ENCODE data around the gene TECTB.

Gene TECTB

DNA sequence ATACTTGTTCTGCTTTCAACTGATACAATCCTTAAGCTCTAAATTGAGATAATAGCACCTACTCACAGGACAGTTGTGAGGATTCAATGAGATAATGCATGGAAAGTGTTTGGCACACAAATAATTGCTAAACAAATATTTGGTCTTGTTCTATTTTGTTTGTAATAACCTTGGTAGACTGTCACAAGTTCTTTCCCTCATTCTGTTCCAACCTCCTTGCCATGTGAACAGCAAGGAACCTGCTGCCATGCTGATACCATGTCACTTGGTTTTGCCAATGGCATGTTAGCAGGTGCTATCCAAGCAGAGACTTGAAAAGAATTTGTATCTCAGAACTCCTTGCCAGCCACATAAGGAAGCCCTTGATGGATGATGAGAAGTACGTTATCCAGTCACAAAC is 24.8 kb upstream of the TECTB start:
- DNase-seq (ENCODE audit: extremely low read depth, low read depth): no peak
- TF ChIP-seq CTCF (IDR thresholded peaks at IDR 0.05; ENCODE audit: low read depth, low read length): no peak

GRCh38 chr10:112259688-112260087 is 23.5 kb upstream of the TECTB start:
- no peak for DNase-seq (ENCODE audit: extremely low read depth, low read depth)
- no peak for TF ChIP-seq CTCF (IDR thresholded peaks at IDR 0.05; ENCODE audit: low read depth, low read length)

DNA sequence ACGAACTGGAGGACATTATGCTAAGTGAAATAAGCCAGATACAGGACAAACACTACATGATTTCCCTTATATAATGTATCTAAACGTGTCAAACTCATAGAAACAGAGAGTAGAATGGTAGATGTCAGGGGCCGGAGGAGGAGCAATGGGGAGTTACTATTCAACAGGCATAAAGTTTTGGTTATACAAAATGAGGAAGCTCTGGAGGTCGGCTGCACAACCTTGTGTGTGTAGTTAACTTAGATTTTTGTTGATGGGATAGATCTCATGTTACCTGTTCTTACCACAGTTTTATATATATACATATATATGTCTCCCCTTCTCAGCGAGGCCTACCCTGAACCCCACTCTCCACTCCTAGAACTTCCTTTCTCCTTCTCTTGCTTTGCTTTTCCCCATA is 22.4 kb upstream of the TECTB start:
- TF ChIP-seq CTCF (IDR thresholded peaks at IDR 0.05; ENCODE audit: low read depth, low read length): no peak
- no peak for DNase-seq (ENCODE audit: extremely low read depth, low read depth)

DNA sequence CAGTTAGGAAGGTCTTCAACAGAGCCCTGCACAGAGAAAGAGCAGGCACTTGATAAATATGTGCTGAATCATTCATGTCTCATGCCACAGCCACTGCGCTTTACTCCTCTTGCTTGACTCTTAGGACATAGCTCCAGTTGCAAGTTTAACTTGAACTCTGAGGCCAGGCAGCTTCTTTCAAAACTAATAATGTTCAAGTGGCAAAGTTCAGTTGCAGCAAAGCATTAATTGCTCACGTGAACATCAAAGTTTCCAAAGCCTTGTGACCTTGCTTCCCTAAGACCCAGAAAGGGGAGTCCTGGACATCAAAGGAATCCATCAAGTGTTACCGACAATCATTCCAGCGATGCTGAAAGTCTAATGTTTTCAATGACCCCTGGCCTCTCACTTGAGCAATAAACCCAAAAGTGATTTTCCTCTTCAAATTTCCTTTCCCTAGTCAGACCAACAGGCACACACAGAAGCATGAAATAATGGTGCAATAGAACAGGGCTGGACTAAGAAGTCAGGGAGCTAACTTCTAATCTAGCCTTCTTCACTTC is 21.8 kb upstream of the TECTB start:
- DNase-seq (ENCODE audit: extremely low read depth, low read depth): peak; percentile 58

DNA sequence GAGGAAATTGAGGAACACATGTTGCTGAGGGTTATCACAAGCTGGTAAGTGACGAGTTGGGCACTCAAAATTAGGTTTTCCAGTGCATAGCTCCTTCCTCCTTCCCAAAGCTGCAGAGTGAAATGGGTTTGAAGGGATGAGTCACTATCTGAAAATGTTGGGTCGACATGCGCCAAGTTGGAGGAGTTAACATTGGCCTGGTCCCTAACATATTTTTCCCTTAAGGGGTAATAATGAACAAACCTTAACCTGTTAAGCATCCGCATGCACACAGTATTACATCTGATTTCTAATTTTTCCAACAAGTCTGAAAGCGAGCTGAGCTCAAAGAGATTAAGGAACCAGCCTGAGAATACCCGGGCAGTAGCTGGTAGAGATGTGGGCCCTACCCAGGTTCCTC is 20.7 kb upstream of the TECTB start:
- no peak for TF ChIP-seq CTCF (IDR thresholded peaks at IDR 0.05; ENCODE audit: low read depth, low read length)

More for the DNA sequence above, 21.8 kb upstream of the TECTB start:
- TF ChIP-seq CTCF (IDR thresholded peaks at IDR 0.05; ENCODE audit: low read depth, low read length): no peak

GRCh38 chr10:112265745-112266144 is 17.5 kb upstream of the TECTB start:
- no peak for DNase-seq (ENCODE audit: extremely low read depth, low read depth)

More for the DNA sequence above, 20.7 kb upstream of the TECTB start:
- no peak for DNase-seq (ENCODE audit: extremely low read depth, low read depth)

GRCh38 chr10:112269266-112269665 is 13.9 kb upstream of the TECTB start:
- no peak for DNase-seq (ENCODE audit: extremely low read depth, low read depth)
- TF ChIP-seq CTCF (IDR thresholded peaks at IDR 0.05; ENCODE audit: low read depth, low read length): no peak

More at GRCh38 chr10:112265745-112266144, 17.5 kb upstream of the TECTB start:
- TF ChIP-seq CTCF (IDR thresholded peaks at IDR 0.05; ENCODE audit: low read depth, low read length): no peak
